ENCODE measurements around the gene ADAT1. TPM values are rescaled to one million over a fixed set of nuclear protein-coding genes. Genes with fewer than 3 reads are reported as not detected.

ADAT1 gene
- total and polyA plus RNA-seq, 2 of the 13 experiments (the other 11 are each of a cell fraction or from before 2014, with no cell fraction given) = 18.4 to 40.8 TPM

DNA sequence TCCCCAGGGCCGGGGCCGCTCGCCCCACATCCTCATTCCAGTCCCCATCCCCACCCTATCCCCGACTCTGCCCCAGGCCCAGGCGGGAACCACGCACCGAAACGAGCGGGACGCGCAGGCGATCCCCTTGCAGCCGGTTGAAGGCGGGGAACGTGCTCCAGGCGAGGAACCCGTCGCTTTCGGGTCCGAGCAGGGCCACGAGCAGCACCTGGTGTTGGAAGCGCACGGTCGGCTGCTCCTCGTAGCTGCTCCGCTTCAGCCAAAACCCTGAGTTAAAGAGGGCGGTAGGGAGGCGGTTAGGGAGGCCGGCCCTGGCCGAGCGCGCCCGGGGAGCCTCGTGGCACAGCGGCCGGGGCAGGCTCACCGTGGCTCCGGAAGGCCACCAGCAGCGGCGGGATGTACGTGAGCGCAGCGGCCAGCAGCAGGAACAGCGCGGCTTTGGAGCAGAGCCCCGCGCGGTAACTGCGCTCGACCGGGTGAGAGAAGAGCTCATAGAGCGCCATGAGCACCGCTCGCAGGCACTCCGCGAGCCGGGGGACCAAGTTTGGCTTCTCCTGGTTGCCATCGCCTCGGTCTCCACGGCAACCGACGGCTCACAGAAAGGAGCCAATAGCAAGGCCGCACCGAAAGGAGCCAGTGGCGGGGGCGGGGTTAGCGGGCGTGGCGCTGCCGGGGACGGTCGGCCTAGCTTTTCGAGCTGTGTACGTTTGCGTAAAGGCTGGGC lies 67.2 kb downstream of the ADAT1 start, which contains the start of gene TMEM231 (continued):
- peak; percentile 96 for TF ChIP-seq HMGXB3 (CRISPR knock-in tag; IDR thresholded peaks at IDR 0.05; ENCODE audit: borderline replicate concordance)
- TF ChIP-seq EED (CRISPR knock-in tag; IDR thresholded peaks at IDR 0.05) = peak; percentile 73
- no peak for TF ChIP-seq CEBPZ (IDR thresholded peaks at IDR 0.05; ENCODE audit: low read length)
- peak; percentile 2; the same call in 1 of the 2 replicates for TF ChIP-seq KLF13 (CRISPR knock-in tag; IDR thresholded peaks at IDR 0.05)
- TF ChIP-seq MEIS1 (CRISPR knock-in tag; IDR thresholded peaks at IDR 0.05; ENCODE audit: borderline replicate concordance) = peak; percentile 79
- no peak for TF ChIP-seq ZNF589 (CRISPR knock-in tag; conservative IDR thresholded peaks at IDR 0.05)
- peak; percentile 29; the same call in 1 of the 2 replicates for TF ChIP-seq PHF20 (CRISPR knock-in tag; IDR thresholded peaks at IDR 0.05)
- no peak for TF ChIP-seq ZNF615 (CRISPR knock-in tag; IDR thresholded peaks at IDR 0.05; ENCODE audit: borderline replicate concordance)
- TF ChIP-seq ZFAT (CRISPR knock-in tag; conservative IDR thresholded peaks at IDR 0.05) = no peak
- TF ChIP-seq MXD4 (CRISPR knock-in tag; IDR thresholded peaks at IDR 0.05) = peak; percentile 92
- TF ChIP-seq ELF3 (CRISPR knock-in tag; IDR thresholded peaks at IDR 0.05) = no peak; the same call in 1 of the 2 replicates
- no peak for TF ChIP-seq ZNF441 (CRISPR knock-in tag; IDR thresholded peaks at IDR 0.05; ENCODE audit: borderline replicate concordance)
- peak; percentile 96 for TF ChIP-seq RFX3 (CRISPR knock-in tag; IDR thresholded peaks at IDR 0.05)
- TF ChIP-seq FIP1L1 (IDR thresholded peaks at IDR 0.05; ENCODE audit: borderline replicate concordance, insufficient read depth, low read depth, low read length) = no peak
- no peak for TF ChIP-seq HMG20B (CRISPR knock-in tag; conservative IDR thresholded peaks at IDR 0.05)
- 0 out of 2 replicates have a peak, but pooled peaks have one; percentile 47 for TF ChIP-seq KLF15 (CRISPR knock-in tag; IDR thresholded peaks at IDR 0.05; ENCODE audit: borderline replicate concordance)
- peak; percentile 56 to 61; a peak in 2 of 4 replicates for TF ChIP-seq HMGXB4 (CRISPR knock-in tag; IDR thresholded peaks at IDR 0.05; ENCODE audit: borderline replicate concordance in 1 of 2, low read depth in 1 of 2)
- TF ChIP-seq PLRG1 (conservative IDR thresholded peaks at IDR 0.05) = no peak
